Pulmonary artery endothelial cell (primary cell): ENCODE results near the gene ENPP1. TPM values are rescaled to one million over a fixed set of nuclear protein-coding genes. Genes with fewer than 3 reads are reported as not detected.
"Not testable (repeated sequence)": the region's sequence is repeated elsewhere in the genome, so short reads cannot be mapped to it uniquely, and the experiment has no call there.

ENCODE experiments used
- DNase-seq: peaks from one replicate; pipeline ENCODE4 v3.0.0-alpha.2; 2011; ENCODE audit warnings: low read depth, low spot score
- total RNA-seq: library from RNA; depleted of rRNA; stranded (reverse); fragments of >200 nt; gene quantifications from 2 replicates; pipeline ENCODE4 v1.2.3, GENCODE V29; 2014

ENPP1 gene
- total RNA-seq, 1 donor from 2014 or later = 2.5 TPM

- DNase-seq = peak; percentile 61
Measured at GRCh38 chr6:131914967-131915751, 107.3 kb downstream of the ENPP1 start.

- not testable (repeated sequence) for DNase-seq
Measured at GRCh38 chr6:131916091-131916796, 108.4 kb downstream of the ENPP1 start.

- no peak for DNase-seq
Measured at GRCh38 chr6:131916847-131917246, 109.0 kb downstream of the ENPP1 start.

- no peak for DNase-seq
Measured at GRCh38 chr6:131917318-131917717, 109.5 kb downstream of the ENPP1 start.

- DNase-seq = no peak
Measured at GRCh38 chr6:131917763-131918649, 110.2 kb downstream of the ENPP1 start.

GRCh38 chr6:131918650-131919355, 111.0 kb downstream of the ENPP1 start:
- no peak for DNase-seq

GRCh38 chr6:131920656-131921055, 112.8 kb downstream of the ENPP1 start:
- no peak for DNase-seq

GRCh38 chr6:131923356-131923755, 115.5 kb downstream of the ENPP1 start:
- DNase-seq = peak; percentile 26

- no peak for DNase-seq
Measured at GRCh38 chr6:131924881-131925474, 117.2 kb downstream of the ENPP1 start.

GRCh38 chr6:131929264-131929663, 121.4 kb downstream of the ENPP1 start:
- no peak for DNase-seq

- no peak for DNase-seq
Measured at GRCh38 chr6:131929976-131930375, 122.2 kb downstream of the ENPP1 start.

GRCh38 chr6:131931063-131931750, 123.4 kb downstream of the ENPP1 start:
- no peak for DNase-seq

GRCh38 chr6:131936156-131936555, 128.3 kb downstream of the ENPP1 start:
- DNase-seq = no peak

- DNase-seq = no peak
Measured at GRCh38 chr6:131937226-131937625, 129.4 kb downstream of the ENPP1 start.

GRCh38 chr6:131937703-131938631, 130.1 kb downstream of the ENPP1 start:
- no peak for DNase-seq
